MM.1S (cell line): ENCODE data around the gene EXOC3.
A peak's percentile ranks its signal among the peaks of the same experiment; 100 is the strongest.

Experiments
- DNase-seq: peaks from one replicate; pipeline ENCODE4 v3.0.0-alpha.2; 2015
- H2AFZ ChIP-seq: fragments of 300-600 bp; sonication (generic); 2 replicates; pipeline ENCODE4 v1.6.0; 2016; ENCODE audit warnings: antibody characterized with exemption, low read length
- H3F3A ChIP-seq: fragments of 300-600 bp; sonication (generic); 2 replicates; pipeline ENCODE4 v1.6.1; 2016; ENCODE audit warnings: mild to moderate bottlenecking, antibody characterized with exemption, low read length, moderate library complexity, mixed read lengths; ENCODE audit not compliant: insufficient read depth
- H3K27ac ChIP-seq: fragments of 300-600 bp; sonication (generic); 2 replicates; pipeline ENCODE4 v1.5.1; 2016; ENCODE audit warnings: mild to moderate bottlenecking, low read length
- H3K27me3 ChIP-seq: fragments of 300-600 bp; sonication (generic); replicated peaks from 2 replicates; pipeline ENCODE4 v1.6.0; 2016; ENCODE audit warnings: low read length; ENCODE audit not compliant: insufficient read depth
- H3K36me3 ChIP-seq: fragments of 300-600 bp; sonication (generic); replicated peaks from 2 replicates; pipeline ENCODE4 v1.6.1; 2016; ENCODE audit warnings: mild to moderate bottlenecking, low read length, mixed read lengths; ENCODE audit not compliant: insufficient read depth
- H3K4me1 ChIP-seq: fragments of 300-600 bp; sonication (generic); 2 replicates; pipeline ENCODE4 v1.6.1; 2016; ENCODE audit warnings: low read length, mixed read lengths
- H3K4me2 ChIP-seq: fragments of 300-600 bp; sonication (generic); 2 replicates; pipeline ENCODE4 v1.6.0; 2016; ENCODE audit warnings: low read depth, low read length
- H3K4me3 ChIP-seq: fragments of 300-600 bp; sonication (generic); 2 replicates; pipeline ENCODE4 v1.5.1; 2016; ENCODE audit warnings: low read length, mixed read lengths
- H3K79me2 ChIP-seq: fragments of 300-600 bp; sonication (generic); 2 replicates; pipeline ENCODE4 v1.6.1; 2016; ENCODE audit warnings: mixed run types, low read length, mixed read lengths
- H3K9ac ChIP-seq: fragments of 300-600 bp; sonication (generic); 2 replicates; pipeline ENCODE4 v1.6.1; 2016; ENCODE audit warnings: low read length, mixed read lengths
- H3K9me2 ChIP-seq: fragments of 300-600 bp; sonication (generic); replicated peaks from 2 replicates; pipeline ENCODE4 v1.6.1; 2016; ENCODE audit warnings: mild to moderate bottlenecking, low read length, mixed read lengths; ENCODE audit not compliant: insufficient read depth
- H3K9me3 ChIP-seq: fragments of 300-600 bp; sonication (generic); replicated peaks from 2 replicates; pipeline ENCODE4 v1.6.1; 2016; ENCODE audit warnings: mild to moderate bottlenecking, low read length, mixed read lengths; ENCODE audit not compliant: insufficient read depth
- H4K20me1 ChIP-seq: fragments of 300-600 bp; sonication (generic); 2 replicates; pipeline ENCODE4 v1.6.1; 2016; ENCODE audit warnings: mild to moderate bottlenecking, low read length, moderate library complexity, mixed read lengths; ENCODE audit not compliant: insufficient read depth
- CTCF ChIP-seq: fragments of 300-600 bp; sonication (generic); IDR thresholded peaks from 2 replicates; pipeline ENCODE4 v1.5.1; 2016; ENCODE audit warnings: antibody characterized with exemption, low read length, mixed read lengths
- EZH2 ChIP-seq: fragments of 300-600 bp; sonication (generic); optimal IDR thresholded peaks from 2 replicates; pipeline ENCODE3; 2017; ENCODE audit warnings: low read depth, mild to moderate bottlenecking, antibody characterized with exemption, low read length, mixed read lengths
- EZH2phosphoT487 ChIP-seq: fragments of 300-600 bp; sonication (generic); IDR thresholded peaks from 2 replicates; pipeline ENCODE4 v1.6.1; 2018; ENCODE audit warnings: antibody characterized with exemption, low read length

EXOC3 gene

GRCh38 chr5:446883-447263 lies 3.9 kb downstream of the EXOC3 start:
- Histone ChIP-seq H3F3A (0 out of 2 replicates have a peak, but pooled peaks cover 3% of the 10 kb centered on the region), H3K9me3 (no peaks in the 10 kb centered on the region), H2AFZ (no peak overlapping the region), H3K36me3 (peaks cover 20% of the 10 kb centered on the region; the same call in 1 of the 2 replicates), H3K4me2 (no peak overlapping the region), H3K27ac (no peak overlapping the region), H3K9ac (no peak overlapping the region), H3K27me3 (no peaks in the 10 kb centered on the region), H3K9me2 (no peaks in the 10 kb centered on the region), H4K20me1 (no peaks in the 10 kb centered on the region), H3K4me3 (no peak overlapping the region), H3K4me1 (peaks cover 11% of the 10 kb centered on the region; the same call in 1 of the 2 replicates), H3K79me2 (peaks cover 62% of the 10 kb centered on the region)
- TF ChIP-seq EZH2 (no peak), EZH2phosphoT487 (no peak), CTCF (peak; percentile 57)
- DNase-seq: peak; percentile 52

GRCh38 chr5:447501-447900 lies 4.5 kb downstream of the EXOC3 start:
- Histone ChIP-seq H2AFZ (no peak overlapping the region), H4K20me1 (no peaks in the 10 kb centered on the region), H3K27me3 (no peaks in the 10 kb centered on the region), H3K27ac (no peak overlapping the region), H3K79me2 (peaks cover 62% of the 10 kb centered on the region), H3K4me2 (no peak overlapping the region), H3K9me2 (no peaks in the 10 kb centered on the region), H3F3A (0 out of 2 replicates have a peak, but pooled peaks cover 3% of the 10 kb centered on the region), H3K9me3 (no peaks in the 10 kb centered on the region), H3K36me3 (peaks cover 20% of the 10 kb centered on the region; the same call in 1 of the 2 replicates), H3K4me3 (no peak overlapping the region), H3K9ac (no peak overlapping the region), H3K4me1 (0 out of 2 replicates have a peak, but pooled peaks cover 7% of the 10 kb centered on the region)
- no peak for DNase-seq
- no peak for TF ChIP-seq EZH2phosphoT487
- TF ChIP-seq CTCF: no peak
- no peak for TF ChIP-seq EZH2

- DNase-seq: no peak
- H3K4me3 ChIP-seq: no peak overlapping the region
- peaks cover 20% of the 10 kb centered on the region; the same call in 1 of the 2 replicates for H3K36me3 ChIP-seq
- H3F3A ChIP-seq: 0 out of 2 replicates have a peak, but pooled peaks cover 3% of the 10 kb centered on the region
- H4K20me1 ChIP-seq: no peaks in the 10 kb centered on the region
- H3K9me3 ChIP-seq: no peaks in the 10 kb centered on the region
- TF ChIP-seq CTCF (no peak), EZH2phosphoT487 (no peak), EZH2 (no peak)
- H3K27me3 ChIP-seq: no peaks in the 10 kb centered on the region
- H3K9ac ChIP-seq: no peak overlapping the region
- H3K4me1 ChIP-seq: 0 out of 2 replicates have a peak, but pooled peaks cover 7% of the 10 kb centered on the region
- H3K4me2 ChIP-seq: no peak overlapping the region
- no peak overlapping the region for H3K27ac ChIP-seq
- peaks cover 62% of the 10 kb centered on the region for H3K79me2 ChIP-seq
- no peaks in the 10 kb centered on the region for H3K9me2 ChIP-seq
- H2AFZ ChIP-seq: no peak overlapping the region
These were observed 5.2 kb downstream of the EXOC3 start for GRCh38 chr5:448061-448765.
